Stomach (tissue), 9 donors: ENCODE results near the gene ITPKC. TPM values are rescaled to one million over a fixed set of nuclear protein-coding genes. Genes with fewer than 3 reads are reported as not detected.

Experiments
- DNase-seq, 2 donors: peaks; one replicate each; pipeline versions ENCODE4 v3.0.0 to v3.0.0-alpha.2; 2013 to 2019
- H3K27ac ChIP-seq, 5 donors: fragments of 200-600 bp in 4 of 5; sonication (generic) in 4 of 5; one replicate each; pipeline ENCODE4 v1.5.1; 2013 to 2019; ENCODE audit warnings: mild to moderate bottlenecking in 1 of 5, moderate library complexity in 1 of 5
- H3K27me3 ChIP-seq, 3 donors: fragments of 200-600 bp; sonication (generic); one replicate each; pipeline ENCODE4 v1.5.1; 2017 to 2019; ENCODE audit warnings: mixed run types in 1 of 3
- H3K36me3 ChIP-seq, 4 donors: fragments of 200-600 bp; sonication (generic); 1 replicate in 3 of 4; 2 replicates in 1 of 4; pipeline ENCODE4 v1.5.1; 2016 to 2019
- H3K4me1 ChIP-seq, 4 donors: fragments of 200-600 bp; sonication (generic); one replicate each; pipeline ENCODE4 v1.5.1; 2016 to 2019
- H3K4me3 ChIP-seq, 4 donors: fragments of 200-600 bp; sonication (generic) in 3 of 4; one replicate each; pipeline ENCODE4 v1.5.1; 2016 to 2019; ENCODE audit warnings: mild to moderate bottlenecking in 1 of 4
- H3K9me3 ChIP-seq, 4 donors: fragments of 200-600 bp; sonication (generic); one replicate each; pipeline ENCODE4 v1.5.1; 2016 to 2019
- EP300 ChIP-seq: sonication (generic); formaldehyde crosslinking; IDR thresholded peaks from one replicate; pipeline ENCODE4 v1.6.1; 2017; ENCODE audit warnings: antibody characterized with exemption
- POLR2A ChIP-seq, 4 donors: fragments of 450-650 bp; IDR thresholded peaks; one replicate each; pipeline ENCODE4 v1.6.1; 2016; ENCODE audit warnings: antibody characterized with exemption in 4 of 4, control low read depth in 2 of 4, mild to moderate bottlenecking in 1 of 4, moderate library complexity in 1 of 4
- POLR2AphosphoS5 ChIP-seq, 3 donors: sonication (generic); formaldehyde crosslinking; IDR thresholded peaks; one replicate each; pipeline ENCODE4 v1.6.1; 2016; ENCODE audit warnings: antibody characterized with exemption in 3 of 3
- WGBS, 5 donors: extraction: QIAGEN DNeasy Blood & Tissue Kit in 3 of 5; methylation state at CpG; one replicate each; pipeline versions ENCODE4 v1.1.5 to v1.1.7; 2013 to 2018; 5-methylcytosine and 5-hydroxymethylcytosine counted together
- intact Hi-C: fragments of 100-400 bp; cut with DNase I; formaldehyde crosslinking; loops from one replicate; pipeline ENCODE4 v1.15.1; 2023; ENCODE audit warnings: low total_unique reads
- polyA plus RNA-seq, 3 donors: library from polyadenylated mRNA; stranded (reverse); fragments of 200-250 nt; gene quantifications; one replicate each; pipeline ENCODE4 v1.2.3, GENCODE V29; 2013
- total RNA-seq, 5 donors: library from RNA; depleted of rRNA; stranded (reverse); fragments of >200 nt; gene quantifications; one replicate each; pipeline versions ENCODE4 v1.1.0 to v1.2.3, GENCODE V29; 2014 to 2016
- TF ChIP-seq, protein P1 (sequence below), 7 experiments: fragments of 450-650 bp in 4 of 7; fragments of 200-600 bp in 3 of 7; sonication (generic) in 3 of 7; IDR thresholded peaks; one replicate each; pipeline ENCODE4 v1.5.1; 2016 to 2019; ENCODE audit warnings: antibody characterized with exemption in 7 of 7, control low read depth in 2 of 7, mild to moderate bottlenecking in 1 of 7
- donor health status: healthy with polysubstance abuse.
- donor health status: Bipolar disorder and iron deficiency.
- donor health status: healthy.

Gene ITPKC
- total and polyA plus RNA-seq, 8 donors, result 17.8 to 84.0 (median 26.9) TPM

DNA sequence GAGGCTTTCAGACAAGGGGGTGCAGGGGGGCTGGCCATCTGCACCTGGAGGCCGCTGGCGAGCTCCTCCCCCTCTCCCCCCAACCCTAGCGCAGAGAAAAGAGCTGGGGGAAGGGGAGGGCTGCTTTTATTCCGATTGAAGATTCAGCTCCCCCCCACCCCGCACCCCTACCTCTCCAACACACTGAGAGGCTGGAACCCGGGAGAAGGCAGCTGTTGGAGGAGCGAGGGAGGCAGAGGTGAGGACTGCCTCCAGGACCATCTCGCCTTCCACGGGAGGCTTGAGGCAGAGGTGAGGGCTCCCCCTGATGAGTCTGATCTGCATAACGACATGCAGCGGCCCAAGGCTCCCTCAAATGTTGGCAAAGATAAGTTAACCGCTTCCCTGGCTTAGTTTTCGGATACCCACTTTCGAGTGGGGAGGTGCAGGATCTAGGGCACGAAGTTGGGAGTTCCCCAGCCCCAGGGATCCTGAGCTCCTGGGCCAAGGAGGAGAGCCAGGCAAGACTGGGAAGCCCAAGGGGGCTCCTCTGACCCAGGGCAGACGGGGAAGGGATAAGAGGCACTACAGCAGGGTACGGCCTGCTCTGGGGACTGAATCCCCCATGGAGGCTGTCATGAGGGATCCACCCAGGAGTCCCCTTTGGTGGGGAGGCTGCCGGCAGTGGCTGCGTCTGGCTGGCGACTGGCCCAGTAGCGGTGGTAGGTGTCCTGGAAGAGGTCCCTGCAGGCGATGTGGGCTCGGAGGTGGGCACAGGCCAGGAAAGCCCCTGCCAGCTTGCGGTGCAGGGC, 25.3 kb upstream of the ITPKC start:
- Histone ChIP-seq H3K27ac (peak overlapping the region; percentile 73 to 93 (median 87)), H3K4me3 (peak overlapping the region; percentile 59 to 74 (median 69)), H3K36me3 (peaks cover 2 to 55% (median 53%) of the 10 kb centered on the region in 4 donors), H3K9me3 (no peaks in the 10 kb centered on the region), H3K4me1 (peaks cover 25 to 51% (median 38%) of the 10 kb centered on the region in 4 donors), H3K27me3 (no peaks in the 10 kb centered on the region)
- TF ChIP-seq EP300 (no peak), POLR2AphosphoS5 (IDR thresholded peaks at IDR 0.05) (no peak), POLR2A (IDR thresholded peaks at IDR 0.05) (no peak)
- TF ChIP-seq, protein P1, sequence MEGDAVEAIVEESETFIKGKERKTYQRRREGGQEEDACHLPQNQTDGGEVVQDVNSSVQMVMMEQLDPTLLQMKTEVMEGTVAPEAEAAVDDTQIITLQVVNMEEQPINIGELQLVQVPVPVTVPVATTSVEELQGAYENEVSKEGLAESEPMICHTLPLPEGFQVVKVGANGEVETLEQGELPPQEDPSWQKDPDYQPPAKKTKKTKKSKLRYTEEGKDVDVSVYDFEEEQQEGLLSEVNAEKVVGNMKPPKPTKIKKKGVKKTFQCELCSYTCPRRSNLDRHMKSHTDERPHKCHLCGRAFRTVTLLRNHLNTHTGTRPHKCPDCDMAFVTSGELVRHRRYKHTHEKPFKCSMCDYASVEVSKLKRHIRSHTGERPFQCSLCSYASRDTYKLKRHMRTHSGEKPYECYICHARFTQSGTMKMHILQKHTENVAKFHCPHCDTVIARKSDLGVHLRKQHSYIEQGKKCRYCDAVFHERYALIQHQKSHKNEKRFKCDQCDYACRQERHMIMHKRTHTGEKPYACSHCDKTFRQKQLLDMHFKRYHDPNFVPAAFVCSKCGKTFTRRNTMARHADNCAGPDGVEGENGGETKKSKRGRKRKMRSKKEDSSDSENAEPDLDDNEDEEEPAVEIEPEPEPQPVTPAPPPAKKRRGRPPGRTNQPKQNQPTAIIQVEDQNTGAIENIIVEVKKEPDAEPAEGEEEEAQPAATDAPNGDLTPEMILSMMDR (IDR thresholded peaks at IDR 0.05), result no peak
- intact Hi-C loops, result no loop called here
- 67 to 76% (median 73%) methylated on average over 15 to 24 of the region's 24 CpGs for WGBS, 5 donors
- DNase-seq, result no peak

GRCh38 chr19:40692212-40692551, 24.7 kb upstream of the ITPKC start:
- peak overlapping the region in 4 of 5 donors; percentile 84 to 93 (median 88) for H3K27ac ChIP-seq

DNA sequence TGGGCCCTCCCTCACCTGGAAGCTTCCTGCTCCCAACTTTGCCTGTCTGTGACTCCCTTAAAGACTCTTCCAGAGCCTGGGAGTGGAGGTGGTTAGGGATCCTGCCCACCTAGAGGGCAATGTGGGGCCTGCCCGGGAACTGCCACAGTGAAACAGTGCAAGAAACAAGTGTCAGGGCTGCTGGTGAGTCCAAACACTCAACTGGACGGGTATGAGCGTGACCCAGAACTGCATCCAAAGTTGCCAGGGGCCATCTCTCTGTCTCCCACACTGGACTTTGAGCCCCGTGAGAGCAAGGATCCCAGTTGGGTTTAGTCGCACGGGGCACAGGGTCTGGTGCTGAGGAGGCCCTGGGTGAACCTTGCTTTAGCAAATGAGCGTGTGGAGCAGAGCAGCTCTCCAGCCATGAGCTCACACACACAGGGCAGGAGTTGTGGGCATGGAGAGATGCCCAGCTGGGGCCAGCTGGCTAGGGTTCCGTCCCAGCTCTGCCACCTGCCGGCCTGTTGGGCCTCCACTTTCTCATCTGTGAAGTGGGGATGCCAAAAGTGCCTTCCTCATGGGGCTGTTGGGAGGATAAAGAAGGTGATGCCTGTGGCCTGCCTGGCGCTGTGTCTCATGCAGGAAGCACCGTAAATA, 23.6 kb upstream of the ITPKC start:
- Histone ChIP-seq H3K4me1 (peaks cover 18 to 35% (median 27%) of the 10 kb centered on the region in 4 donors), H3K27me3 (no peaks in the 10 kb centered on the region), H3K4me3 (no peak overlapping the region), H3K27ac (peak overlapping the region in 1 of 5 donors; percentile 93), H3K9me3 (no peaks in the 10 kb centered on the region), H3K36me3 (peaks cover 0 to 62% (median 60%) of the 10 kb centered on the region in 4 donors)
- intact Hi-C loops, result no loop called here
- no peak for DNase-seq
- TF ChIP-seq POLR2A (IDR thresholded peaks at IDR 0.05), result no peak
- TF ChIP-seq, protein P1 (IDR thresholded peaks at IDR 0.05), result no peak
- 88 to 90% (median 89%) methylated on average over 9 to 11 of the region's 11 CpGs for WGBS, 5 donors

More at GRCh38 chr19:40692212-40692551, 24.7 kb upstream of the ITPKC start:
- DNase-seq, result no peak
- Histone ChIP-seq H3K4me3 (no peak overlapping the region), H3K36me3 (peaks cover 0 to 56% (median 55%) of the 10 kb centered on the region in 4 donors), H3K9me3 (no peaks in the 10 kb centered on the region), H3K4me1 (peaks cover 24 to 46% (median 37%) of the 10 kb centered on the region in 4 donors), H3K27me3 (no peaks in the 10 kb centered on the region)
- 82 to 90% (median 88%) methylated on average over 13 to 14 of the region's 14 CpGs for WGBS, 5 donors
- intact Hi-C loops, result no loop called here
- TF ChIP-seq POLR2A (IDR thresholded peaks at IDR 0.05), result no peak
- no peak for TF ChIP-seq POLR2AphosphoS5 (IDR thresholded peaks at IDR 0.05)
- TF ChIP-seq, protein P1 (IDR thresholded peaks at IDR 0.05), result no peak
- TF ChIP-seq EP300, result no peak

- DNase-seq, result no peak
- H3K36me3 ChIP-seq, result peaks cover 0 to 68% (median 66%) of the 10 kb centered on the region in 4 donors
Observed at GRCh38 chr19:40693896-40694295, 23.0 kb upstream of the ITPKC start.

More at GRCh38 chr19:40693896-40694295, 23.0 kb upstream of the ITPKC start:
- 78 to 97% (median 87%) methylated on average over 4 of the region's 4 CpGs for WGBS, 5 donors
- TF ChIP-seq, protein P1 (IDR thresholded peaks at IDR 0.05), result no peak
- TF ChIP-seq POLR2A (IDR thresholded peaks at IDR 0.05), result no peak
- no peak for TF ChIP-seq EP300
- no peak for TF ChIP-seq POLR2AphosphoS5 (IDR thresholded peaks at IDR 0.05)
- H3K4me3 ChIP-seq, result no peak overlapping the region
- H3K4me1 ChIP-seq, result peaks cover 18 to 28% (median 23%) of the 10 kb centered on the region in 4 donors
- H3K27me3 ChIP-seq, result no peaks in the 10 kb centered on the region
- H3K27ac ChIP-seq, result no peak overlapping the region
- H3K9me3 ChIP-seq, result no peaks in the 10 kb centered on the region
- intact Hi-C loops, result no loop called here
